Fibroblast of mammary gland (primary cell): ENCODE data around the gene TOMM7.

Experiments used
- DNase-seq: peaks from one replicate; pipeline ENCODE4 v3.0.0-alpha.2; 2010; ENCODE audit warnings: low read depth
- H3K4me3 ChIP-seq: 2 replicates; pipeline ENCODE4 v1.5.1; 2011; ENCODE audit warnings: low read depth, mild to moderate bottlenecking, low read length, moderate library complexity; ENCODE audit not compliant: control insufficient read depth
- TF ChIP-seq, protein P1 (sequence below): conservative IDR thresholded peaks from 2 replicates; pipeline ENCODE4 v1.5.1; 2011; ENCODE audit warnings: low read depth, low read length, inconsistent platforms; ENCODE audit not compliant: control insufficient read depth, insufficient read depth

Gene TOMM7

DNA sequence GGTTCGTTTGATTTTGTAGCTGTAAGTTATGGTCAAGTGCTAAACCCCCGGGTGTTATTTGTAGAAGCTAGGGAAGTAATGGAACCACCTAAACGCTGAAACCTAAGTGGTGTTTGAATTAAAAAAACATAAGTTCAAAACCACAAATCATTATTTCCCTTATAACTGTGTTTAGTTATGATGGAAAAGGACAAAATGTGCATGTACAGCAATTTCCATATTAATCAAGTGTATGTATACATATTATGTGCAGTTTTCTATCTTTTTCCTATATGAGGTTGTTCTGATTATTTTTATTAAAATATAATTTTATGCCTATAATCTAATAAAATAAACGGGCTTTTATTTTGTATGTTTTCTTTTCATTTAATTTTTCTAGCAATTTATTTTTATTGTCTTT lies 49.8 kb downstream of the TOMM7 start:
- TF ChIP-seq, protein P1, sequence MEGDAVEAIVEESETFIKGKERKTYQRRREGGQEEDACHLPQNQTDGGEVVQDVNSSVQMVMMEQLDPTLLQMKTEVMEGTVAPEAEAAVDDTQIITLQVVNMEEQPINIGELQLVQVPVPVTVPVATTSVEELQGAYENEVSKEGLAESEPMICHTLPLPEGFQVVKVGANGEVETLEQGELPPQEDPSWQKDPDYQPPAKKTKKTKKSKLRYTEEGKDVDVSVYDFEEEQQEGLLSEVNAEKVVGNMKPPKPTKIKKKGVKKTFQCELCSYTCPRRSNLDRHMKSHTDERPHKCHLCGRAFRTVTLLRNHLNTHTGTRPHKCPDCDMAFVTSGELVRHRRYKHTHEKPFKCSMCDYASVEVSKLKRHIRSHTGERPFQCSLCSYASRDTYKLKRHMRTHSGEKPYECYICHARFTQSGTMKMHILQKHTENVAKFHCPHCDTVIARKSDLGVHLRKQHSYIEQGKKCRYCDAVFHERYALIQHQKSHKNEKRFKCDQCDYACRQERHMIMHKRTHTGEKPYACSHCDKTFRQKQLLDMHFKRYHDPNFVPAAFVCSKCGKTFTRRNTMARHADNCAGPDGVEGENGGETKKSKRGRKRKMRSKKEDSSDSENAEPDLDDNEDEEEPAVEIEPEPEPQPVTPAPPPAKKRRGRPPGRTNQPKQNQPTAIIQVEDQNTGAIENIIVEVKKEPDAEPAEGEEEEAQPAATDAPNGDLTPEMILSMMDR = no peak
- no peak overlapping the region for H3K4me3 ChIP-seq
- DNase-seq = no peak

- TF ChIP-seq, protein P1 = no peak
- DNase-seq = no peak
These were observed 50.8 kb downstream of the TOMM7 start for GRCh38 chr7:22771872-22772228.

DNA sequence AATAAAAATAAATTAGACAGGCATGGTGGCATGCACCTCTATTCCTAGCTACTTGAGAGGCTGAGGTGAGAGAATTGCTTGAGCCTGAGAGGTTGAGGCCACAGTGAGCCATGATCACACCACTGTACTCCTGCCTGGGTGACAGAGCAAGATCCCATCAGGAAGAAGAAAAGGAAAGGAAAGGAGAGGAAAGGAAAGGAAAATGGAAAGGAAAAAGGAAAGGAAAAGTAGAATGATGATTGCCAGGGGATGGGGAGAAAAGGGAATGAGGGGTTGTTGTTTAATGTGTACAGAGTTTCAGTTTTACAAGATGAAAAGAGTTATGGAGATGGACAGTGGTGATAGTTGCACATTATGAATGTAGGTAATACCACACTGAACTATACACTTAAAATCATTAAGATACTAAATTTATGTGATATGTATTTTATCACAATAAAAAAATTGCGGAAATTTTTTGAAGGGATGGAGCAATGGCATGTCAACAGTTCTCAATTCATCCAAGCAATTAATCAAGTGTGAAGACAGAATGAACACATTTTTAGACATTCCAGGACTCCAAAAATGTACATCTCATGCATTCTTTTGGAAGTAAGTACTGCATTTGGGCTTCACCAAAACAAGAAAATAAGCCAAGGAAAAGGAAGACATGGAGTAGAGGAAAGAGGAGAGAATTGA lies 51.3 kb downstream of the TOMM7 start:
- TF ChIP-seq, protein P1 = no peak
- H3K4me3 ChIP-seq = no peak overlapping the region
- DNase-seq = no peak

More at GRCh38 chr7:22771872-22772228, 50.8 kb downstream of the TOMM7 start:
- H3K4me3 ChIP-seq = no peak overlapping the region

GRCh38 chr7:22765609-22766008 lies 57.0 kb downstream of the TOMM7 start:
- no peak for DNase-seq
- H3K4me3 ChIP-seq = no peak overlapping the region
- TF ChIP-seq, protein P1 = no peak
